ENCODE results near the gene AOPEP. TPM values are rescaled to one million over a fixed set of nuclear protein-coding genes. Genes with fewer than 3 reads are reported as not detected.
A peak's percentile ranks its signal among the peaks of the same experiment; 100 is the strongest.

Gene AOPEP
- total RNA-seq, 1 experiment from 2014 or later: 89.5 TPM

GRCh38 chr9:94813379-94813778 is 86.9 kb downstream of the AOPEP start:
- CTCF ChIA-PET: interaction anchor here (1.0 to 1.5 kb wide), 2 partner anchors 12 to 15 kb away, joined by 3 to 5 read pairs; no protein-coding TSS in a partner anchor
- Mint-ChIP-seq H3K27me3 (ENCODE audit: unreplicated experiment) (no peaks in the 10 kb centered on the region), H3K36me3 (ENCODE audit: insufficient read depth, unreplicated experiment) (peaks cover 5% of the 10 kb centered on the region), H3K4me1 (ENCODE audit: low read depth, unreplicated experiment) (peaks cover 44% of the 10 kb centered on the region), H3K9me3 (ENCODE audit: low read depth, unreplicated experiment) (no peaks in the 10 kb centered on the region), H3K27ac (ENCODE audit: unreplicated experiment) (peak overlapping the region; percentile 51), H3K4me3 (ENCODE audit: low read depth, unreplicated experiment) (no peak overlapping the region)
- no peak for DNase-seq
- no TSS peak for BruUV-seq (replicated peaks)
- TF ChIP-seq CTCF (IDR thresholded peaks at IDR 0.05; ENCODE audit: unreplicated experiment): no peak
- intact Hi-C loops (cut with micrococcal nuclease; ENCODE audit: unreplicated experiment): no loop called here

GRCh38 chr9:94817291-94818177 is 91.0 kb downstream of the AOPEP start:
- BruUV-seq (replicated peaks): no TSS peak
- H3K27ac Mint-ChIP-seq (ENCODE audit: unreplicated experiment): peak overlapping the region; percentile 42

GRCh38 chr9:94818178-94818541 is 91.7 kb downstream of the AOPEP start:
- BruUV-seq (replicated peaks): no TSS peak
- Mint-ChIP-seq H3K27me3 (ENCODE audit: unreplicated experiment) (no peaks in the 10 kb centered on the region), H3K4me3 (ENCODE audit: low read depth, unreplicated experiment) (no peak overlapping the region), H3K36me3 (ENCODE audit: insufficient read depth, unreplicated experiment) (no peaks in the 10 kb centered on the region), H3K27ac (ENCODE audit: unreplicated experiment) (no peak overlapping the region), H3K4me1 (ENCODE audit: low read depth, unreplicated experiment) (peaks cover 47% of the 10 kb centered on the region), H3K9me3 (ENCODE audit: low read depth, unreplicated experiment) (no peaks in the 10 kb centered on the region)
- intact Hi-C loops (cut with micrococcal nuclease; ENCODE audit: unreplicated experiment): no loop called here
- TF ChIP-seq CTCF (IDR thresholded peaks at IDR 0.05; ENCODE audit: unreplicated experiment): no peak
- no peak for DNase-seq
- CTCF ChIA-PET: interaction anchor here (0.6 to 1.2 kb wide), 3 partner anchors 12 to 195 kb away, joined by 3 to 6 read pairs (median 3); no protein-coding TSS in a partner anchor

More at GRCh38 chr9:94817291-94818177, 91.0 kb downstream of the AOPEP start:
- no peak overlapping the region for H3K4me3 Mint-ChIP-seq (ENCODE audit: low read depth, unreplicated experiment)
- H3K36me3 Mint-ChIP-seq (ENCODE audit: insufficient read depth, unreplicated experiment): no peaks in the 10 kb centered on the region
- intact Hi-C loops (cut with micrococcal nuclease; ENCODE audit: unreplicated experiment): no loop called here
- CTCF ChIA-PET: interaction anchor here (0.8 to 1.2 kb wide), 2 partner anchors 11 to 66 kb away, joined by 3 read pairs; no protein-coding TSS in a partner anchor
- peaks cover 51% of the 10 kb centered on the region for H3K4me1 Mint-ChIP-seq (ENCODE audit: low read depth, unreplicated experiment)
- no peak for DNase-seq
- H3K27me3 Mint-ChIP-seq (ENCODE audit: unreplicated experiment): no peaks in the 10 kb centered on the region
- no peak for TF ChIP-seq CTCF (IDR thresholded peaks at IDR 0.05; ENCODE audit: unreplicated experiment)
- H3K9me3 Mint-ChIP-seq (ENCODE audit: low read depth, unreplicated experiment): no peaks in the 10 kb centered on the region

- no peak for DNase-seq
- no peak overlapping the region for H3K4me3 Mint-ChIP-seq (ENCODE audit: low read depth, unreplicated experiment)
- peaks cover 43% of the 10 kb centered on the region for H3K4me1 Mint-ChIP-seq (ENCODE audit: low read depth, unreplicated experiment)
- no peak for TF ChIP-seq CTCF (IDR thresholded peaks at IDR 0.05; ENCODE audit: unreplicated experiment)
- intact Hi-C loops (cut with micrococcal nuclease; ENCODE audit: unreplicated experiment): no loop called here
- no TSS peak for BruUV-seq (replicated peaks)
- no peaks in the 10 kb centered on the region for H3K9me3 Mint-ChIP-seq (ENCODE audit: low read depth, unreplicated experiment)
- H3K27me3 Mint-ChIP-seq (ENCODE audit: unreplicated experiment): no peaks in the 10 kb centered on the region
- no peaks in the 10 kb centered on the region for H3K36me3 Mint-ChIP-seq (ENCODE audit: insufficient read depth, unreplicated experiment)
- CTCF ChIA-PET: interaction anchor here (0.7 kb wide), 1 partner anchor 129 kb away, joined by 4 read pairs; no protein-coding TSS in a partner anchor
- peak overlapping the region; percentile 76 for H3K27ac Mint-ChIP-seq (ENCODE audit: unreplicated experiment)
Measured at GRCh38 chr9:94819161-94819687, 92.7 kb downstream of the AOPEP start.
